ENCODE data around the gene HES4. TPM values are rescaled to one million over a fixed set of nuclear protein-coding genes. Genes with fewer than 3 reads are reported as not detected.

The HES4 gene
- polyA plus RNA-seq, 1 donor: 24.1 TPM

DNA sequence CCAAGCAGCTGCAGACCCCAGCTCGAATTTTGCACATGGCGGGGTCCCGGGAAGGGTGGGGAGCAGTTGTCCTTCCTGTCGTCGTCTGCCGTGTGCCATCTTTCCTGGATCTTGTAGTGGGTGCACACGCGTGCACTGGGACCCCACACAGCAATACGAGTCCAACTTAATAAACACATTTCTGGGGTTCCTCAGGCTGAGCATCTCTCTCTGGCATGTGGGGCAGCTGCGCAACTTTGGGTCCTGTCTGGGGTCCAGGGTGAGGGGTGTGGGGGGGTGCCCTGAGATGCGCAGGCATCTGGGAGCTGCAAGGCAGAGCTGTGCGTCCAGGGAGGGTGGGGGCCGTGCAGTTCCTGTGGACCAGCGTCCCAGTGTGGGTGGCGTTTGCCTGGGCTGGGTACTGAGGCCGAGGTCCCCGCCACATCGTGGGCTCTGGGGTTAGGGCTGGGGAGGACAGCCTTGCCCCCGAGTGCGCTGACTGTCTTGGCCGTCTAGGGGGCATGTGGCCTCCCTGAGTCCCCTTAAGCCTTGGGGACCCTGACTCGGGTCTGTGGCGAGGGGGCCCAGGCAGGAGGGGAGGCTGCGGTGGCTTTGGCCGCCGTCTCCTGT, 34.3 kb downstream of the HES4 start:
- no peak for DNase-seq

GRCh38 chr1:964691-965525, 35.0 kb downstream of the HES4 start:
- no peak for DNase-seq

GRCh38 chr1:963746-964525, 36.0 kb downstream of the HES4 start:
- no peak for DNase-seq

- DNase-seq: no peak
These were observed 36.6 kb downstream of the HES4 start for GRCh38 chr1:963301-963651.

DNA sequence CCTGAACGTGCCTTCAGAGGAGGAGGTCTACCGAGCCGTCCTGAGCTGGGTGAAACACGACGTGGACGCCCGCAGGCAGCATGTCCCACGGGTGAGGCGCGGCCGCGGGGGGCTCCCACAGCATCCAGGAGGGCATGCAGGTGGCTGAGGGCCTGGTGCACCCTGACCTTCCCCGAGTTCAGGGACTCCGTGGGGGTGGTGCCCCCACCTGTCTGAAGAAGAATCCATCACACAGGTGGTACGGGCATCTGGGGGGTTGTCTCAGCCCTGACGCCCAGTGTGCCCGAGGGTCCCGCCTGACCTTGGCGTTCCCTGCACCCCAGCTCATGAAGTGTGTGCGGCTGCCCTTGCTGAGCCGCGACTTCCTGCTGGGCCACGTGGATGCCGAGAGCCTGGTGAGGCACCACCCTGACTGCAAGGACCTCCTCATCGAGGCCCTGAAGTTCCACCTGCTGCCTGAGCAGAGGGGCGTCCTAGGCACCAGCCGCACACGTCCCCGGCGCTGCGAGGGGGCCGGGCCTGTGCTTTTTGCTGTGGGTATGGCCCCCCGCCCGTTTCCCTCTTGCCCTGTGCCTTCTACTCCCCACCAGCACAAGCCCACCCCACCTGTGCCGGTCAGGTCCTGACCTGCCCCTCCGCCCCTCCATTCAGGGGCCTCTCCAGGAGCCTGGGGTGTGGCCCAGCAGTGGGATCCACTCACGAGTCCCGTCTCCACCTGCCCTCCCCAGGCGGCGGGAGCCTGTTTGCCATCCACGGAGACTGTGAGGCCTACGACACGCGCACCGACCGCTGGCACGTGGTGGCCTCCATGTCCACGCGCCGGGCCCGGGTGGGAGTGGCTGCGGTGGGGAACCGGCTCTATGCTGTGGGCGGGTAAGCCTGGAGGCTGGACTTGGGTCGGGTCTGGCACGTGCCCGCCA, 37.3 kb downstream of the HES4 start:
- DNase-seq: no peak

- no peak for DNase-seq
These were observed 38.7 kb downstream of the HES4 start for GRCh38 chr1:961132-961669.

GRCh38 chr1:960363-961131, 39.4 kb downstream of the HES4 start, which contains the start of gene KLHL17:
Gene KLHL17 (plus strand): TSS chr1:960584. CDS start chr1:960694, 110 bp downstream.
- peak; percentile 60 for DNase-seq

DNA sequence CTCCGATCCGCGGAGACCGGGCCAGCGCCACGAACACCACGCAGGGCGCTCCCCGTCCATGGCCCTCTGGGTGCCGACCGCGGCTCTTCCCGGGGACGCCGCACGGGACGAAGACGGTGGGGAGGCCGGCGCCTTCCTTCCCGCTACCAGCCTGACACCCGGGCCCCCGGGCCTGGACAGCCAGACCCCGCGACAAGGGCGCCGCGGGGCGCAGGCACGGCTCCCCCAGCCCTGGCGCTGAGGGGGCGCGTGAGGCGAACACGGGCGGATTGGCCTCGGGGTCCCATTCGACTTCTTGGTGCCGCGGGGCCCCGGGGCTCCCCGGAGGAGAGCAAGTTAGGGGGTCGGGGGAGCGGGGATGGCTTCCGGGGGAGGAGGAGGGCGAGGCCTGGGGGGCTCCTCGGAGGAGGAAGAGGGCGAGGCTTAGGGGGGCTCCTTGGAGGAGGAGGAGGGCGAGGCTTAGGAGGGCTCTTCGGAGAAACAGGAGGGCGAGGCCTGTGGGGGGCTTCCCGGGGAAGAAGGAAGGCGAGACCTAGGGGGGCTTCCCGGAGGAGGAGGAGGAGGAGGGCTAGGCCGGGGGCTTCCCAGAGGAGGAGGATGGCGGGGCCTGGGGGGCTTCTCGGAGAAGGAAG, 40.0 kb downstream of the HES4 start:
- DNase-seq: no peak

- peak; percentile 90 for DNase-seq
These were observed 40.8 kb downstream of the HES4 start, which contains the start of gene NOC2L for GRCh38 chr1:958823-959730. Gene NOC2L (minus strand): TSS chr1:959256. CDS start chr1:959240, 16 bp downstream.

DNA sequence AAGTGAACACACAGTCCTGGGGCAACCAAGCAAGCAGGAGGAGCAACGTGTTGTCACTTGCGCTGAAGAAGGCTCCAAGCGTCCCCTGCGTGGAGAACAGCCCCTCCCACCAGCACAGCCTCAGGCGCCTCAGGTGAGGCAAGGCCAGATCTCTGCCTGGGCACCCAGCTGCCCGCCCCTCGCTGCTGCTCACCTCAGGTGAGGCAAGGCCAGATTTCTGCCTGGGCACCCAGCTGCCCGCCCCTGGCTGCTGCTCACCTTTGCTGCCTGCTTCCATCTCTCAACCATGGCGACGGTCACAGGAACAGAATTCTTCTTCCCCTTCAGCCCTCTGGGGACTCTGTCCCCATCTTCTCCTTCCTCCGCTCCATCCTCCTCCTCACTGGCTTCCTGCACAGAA, 43.3 kb downstream of the HES4 start:
- DNase-seq: no peak

- no peak for DNase-seq
These were observed 44.4 kb downstream of the HES4 start for GRCh38 chr1:955474-955873.

DNA sequence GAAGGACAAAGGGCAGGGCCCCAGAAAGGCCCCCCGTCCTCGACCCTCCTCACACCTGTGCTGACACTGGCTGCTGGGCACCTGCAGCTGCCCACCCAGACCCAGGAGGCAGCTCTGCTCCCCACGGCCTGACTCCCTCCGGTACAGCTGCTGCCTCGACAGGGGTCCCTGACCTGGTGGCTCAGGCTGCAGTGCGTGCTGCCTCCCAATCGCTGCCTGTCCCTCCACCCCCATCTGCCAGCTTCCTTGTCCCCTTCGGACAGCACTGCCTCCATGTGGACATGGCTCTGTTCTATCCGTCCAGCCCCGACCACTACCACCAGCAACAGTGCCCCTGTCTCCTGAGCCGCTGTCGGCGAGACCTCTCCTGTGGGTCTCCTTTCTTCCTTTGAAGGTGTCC, 45.0 kb downstream of the HES4 start:
- no peak for DNase-seq

GRCh38 chr1:953524-954320, 46.2 kb downstream of the HES4 start:
- no peak for DNase-seq

DNA sequence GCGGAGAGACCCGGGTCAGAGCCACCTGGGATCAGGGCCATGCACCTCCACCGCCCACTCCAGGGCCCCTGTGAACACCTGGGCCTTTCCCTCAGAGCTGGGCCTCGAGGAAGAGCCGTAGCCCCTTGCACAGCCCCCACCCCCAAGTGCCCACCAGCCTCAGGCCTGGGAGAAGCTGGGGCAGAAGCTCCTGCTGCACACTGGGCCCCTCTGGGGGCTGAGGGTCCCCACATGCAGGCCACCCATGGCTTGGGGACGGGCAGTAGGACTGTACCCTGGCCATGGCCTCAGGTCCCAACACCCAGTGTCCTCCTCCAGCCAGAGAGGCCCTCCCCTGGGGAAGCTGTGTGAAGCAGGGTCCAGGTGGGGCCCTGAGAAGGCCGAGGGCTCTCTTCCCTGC, 47.3 kb downstream of the HES4 start:
- no peak for DNase-seq

- no peak for DNase-seq
These were observed 47.7 kb downstream of the HES4 start for GRCh38 chr1:952201-952600.

DNA sequence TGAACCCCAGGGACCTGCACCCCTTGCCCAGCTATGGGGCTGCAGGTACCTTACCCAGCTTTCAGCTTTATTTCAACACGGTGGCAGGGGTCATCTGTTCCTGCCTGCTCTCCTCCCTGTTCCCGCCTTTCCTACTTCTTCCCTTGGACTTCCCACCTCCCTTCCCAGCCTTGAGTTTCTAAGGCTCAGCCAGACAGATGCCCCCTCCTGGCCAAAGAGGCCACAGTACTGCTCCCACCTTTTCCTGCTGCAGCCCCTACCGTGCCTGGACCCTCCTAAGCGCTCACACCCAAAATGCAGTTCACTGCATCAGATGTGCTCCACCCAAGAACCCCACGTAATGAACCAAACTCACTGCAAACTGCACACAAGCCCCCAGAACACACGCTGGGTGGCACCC, 48.5 kb downstream of the HES4 start:
- no peak for DNase-seq

- no peak for DNase-seq
These were observed 49.0 kb downstream of the HES4 start for GRCh38 chr1:950881-951280.

DNA sequence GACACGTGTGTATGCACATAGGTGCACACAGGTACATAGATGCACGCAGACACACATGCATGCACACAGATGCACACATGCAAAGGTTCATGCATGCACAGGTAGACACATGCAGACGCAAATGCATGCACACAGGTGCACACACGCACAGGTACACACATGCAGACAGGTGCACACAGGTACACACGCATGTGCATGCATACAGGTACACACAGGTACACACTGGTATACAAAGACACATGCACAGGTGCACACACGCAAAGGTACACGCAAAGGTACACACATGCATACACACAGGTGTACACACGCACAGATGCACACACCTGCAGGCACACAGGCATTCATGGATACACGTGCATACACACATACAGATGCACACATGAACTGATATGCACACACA, 49.6 kb downstream of the HES4 start:
- no peak for DNase-seq
